DOHH2 (cell line): ENCODE measurements around the gene POU2F1.

Experiments
- H3F3A ChIP-seq: fragments of 200-600 bp; sonication (generic), shearing (Covaris generic); 2 replicates; pipeline ENCODE4 v1.6.0; 2016; ENCODE audit warnings: antibody characterized with exemption, mild to moderate bottlenecking; ENCODE audit not compliant: control insufficient read depth, insufficient read depth
- H3K27ac ChIP-seq: fragments of 200-600 bp; sonication (generic); 2 replicates; pipeline ENCODE4 v1.5.1; 2014; ENCODE audit warnings: low read depth, mild to moderate bottlenecking, low read length, moderate library complexity
- H3K27me3 ChIP-seq: fragments of 200-600 bp; sonication (generic); 2 replicates; pipeline ENCODE4 v1.6.1; 2014; ENCODE audit warnings: mild to moderate bottlenecking, low read length, mixed read lengths; ENCODE audit not compliant: control insufficient read depth
- H3K36me3 ChIP-seq: fragments of 200-600 bp; sonication (generic); 2 replicates; pipeline ENCODE4 v1.6.1; 2014; ENCODE audit warnings: mild to moderate bottlenecking, low read length, moderate library complexity, mixed read lengths; ENCODE audit not compliant: control insufficient read depth
- H3K4me1 ChIP-seq: fragments of 200-600 bp; sonication (generic); 2 replicates; pipeline ENCODE4 v1.6.1; 2014; ENCODE audit warnings: mild to moderate bottlenecking, low read length, mixed read lengths; ENCODE audit not compliant: control insufficient read depth
- H3K4me2 ChIP-seq: fragments of 200-600 bp; sonication (generic); 2 replicates; pipeline ENCODE4 v1.6.0; 2014; ENCODE audit warnings: mild to moderate bottlenecking, low read length, moderate library complexity
- H3K4me3 ChIP-seq: fragments of 200-600 bp; sonication (generic); 2 replicates; pipeline ENCODE4 v1.5.1; 2014; ENCODE audit warnings: mild to moderate bottlenecking, low read length, mixed read lengths
- H3K79me2 ChIP-seq: fragments of 200-600 bp; sonication (generic); 2 replicates; pipeline ENCODE4 v1.6.1; 2014; ENCODE audit warnings: mild to moderate bottlenecking, low read length, mixed read lengths; ENCODE audit not compliant: control insufficient read depth
- H3K9me2 ChIP-seq: fragments of 200-600 bp; sonication (generic); replicated peaks from 2 replicates; pipeline ENCODE4 v1.6.1; 2014; ENCODE audit warnings: mild to moderate bottlenecking, low read length, mixed read lengths; ENCODE audit not compliant: control insufficient read depth
- H3K9me3 ChIP-seq: fragments of 200-600 bp; sonication (generic); 2 replicates; pipeline ENCODE4 v1.6.1; 2014; ENCODE audit warnings: antibody characterized with exemption, low read length, mixed read lengths; ENCODE audit not compliant: control insufficient read depth, insufficient read depth
- H4K20me1 ChIP-seq: fragments of 200-600 bp; sonication (generic); 2 replicates; pipeline ENCODE4 v1.6.0; 2014; ENCODE audit warnings: low read depth, mild to moderate bottlenecking, antibody characterized with exemption, low read length, moderate library complexity; ENCODE audit not compliant: control insufficient read depth, insufficient read depth
- CTCF ChIP-seq: fragments of 200-600 bp; sonication (generic); IDR thresholded peaks from one replicate; pipeline ENCODE4 v1.5.1; 2014; ENCODE audit warnings: antibody characterized with exemption, mild to moderate bottlenecking, low read depth, low read length; ENCODE audit not compliant: poor library complexity, severe bottlenecking
- EZH2phosphoT487 ChIP-seq: fragments of 200-600 bp; sonication (generic); IDR thresholded peaks from 2 replicates; pipeline ENCODE4 v1.6.1; 2017; ENCODE audit warnings: borderline replicate concordance, mild to moderate bottlenecking, antibody characterized with exemption, low read length, moderate library complexity, mixed read lengths

Gene POU2F1

DNA sequence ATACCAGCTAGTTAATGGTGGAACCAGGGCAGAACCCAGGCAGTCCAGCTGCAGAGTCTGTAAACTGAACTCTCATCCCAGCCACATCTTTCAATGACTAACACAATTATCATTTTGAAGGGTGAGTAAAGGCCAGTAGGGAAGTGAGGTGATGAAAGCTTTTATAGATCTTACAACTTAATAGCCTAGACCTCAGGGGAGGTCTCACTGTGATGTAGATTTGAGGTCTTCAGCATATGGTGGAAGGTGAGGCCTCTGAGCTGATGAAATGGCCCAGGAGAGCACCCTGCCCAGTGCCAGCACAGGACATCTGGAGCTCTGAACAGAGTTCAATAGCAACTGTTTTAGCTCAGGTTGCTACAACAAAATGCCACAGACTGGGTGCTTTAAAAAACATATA is 44.8 kb upstream of the POU2F1 start:
- Histone ChIP-seq H3K9me3 (no peaks in the 10 kb centered on the region), H3K36me3 (no peaks in the 10 kb centered on the region), H3K4me1 (no peaks in the 10 kb centered on the region), H4K20me1 (no peaks in the 10 kb centered on the region), H3K27ac (no peak overlapping the region), H3K79me2 (no peaks in the 10 kb centered on the region), H3K9me2 (no peaks in the 10 kb centered on the region), H3K4me2 (no peak overlapping the region), H3K4me3 (no peak overlapping the region), H3F3A (no peaks in the 10 kb centered on the region), H3K27me3 (peaks cover 4% of the 10 kb centered on the region; the same call in 1 of the 2 replicates)
- TF ChIP-seq EZH2phosphoT487 (no peak), CTCF (no peak)

DNA sequence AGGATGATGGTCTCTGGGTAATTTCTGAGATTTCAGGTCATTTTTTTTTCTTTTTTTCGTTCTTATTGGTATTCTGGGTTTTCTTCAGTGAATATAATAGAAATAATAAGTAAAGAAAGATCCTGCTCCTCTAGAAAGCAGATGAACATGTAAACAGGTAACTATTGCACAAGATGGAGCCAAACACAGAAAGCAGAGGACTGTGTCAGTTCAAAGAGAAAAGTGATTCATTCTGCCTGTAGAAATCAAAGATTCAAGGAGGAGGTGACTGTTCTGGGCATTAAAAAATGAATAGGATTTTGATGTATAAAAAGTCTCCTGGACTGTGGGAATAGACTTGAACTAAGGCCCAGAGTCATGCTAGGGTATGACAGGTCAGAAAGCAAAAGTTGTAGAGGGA is 41.9 kb upstream of the POU2F1 start:
- Histone ChIP-seq H3K4me1 (no peaks in the 10 kb centered on the region), H3K4me2 (no peak overlapping the region), H3K27me3 (peaks cover 4% of the 10 kb centered on the region; the same call in 1 of the 2 replicates), H3F3A (no peaks in the 10 kb centered on the region), H3K9me3 (no peaks in the 10 kb centered on the region), H3K27ac (no peak overlapping the region), H3K9me2 (no peaks in the 10 kb centered on the region), H3K36me3 (no peaks in the 10 kb centered on the region), H3K79me2 (no peaks in the 10 kb centered on the region), H4K20me1 (no peaks in the 10 kb centered on the region), H3K4me3 (no peak overlapping the region)
- TF ChIP-seq CTCF (no peak), EZH2phosphoT487 (no peak)

- Histone ChIP-seq H3K79me2 (no peaks in the 10 kb centered on the region), H3K27me3 (no peaks in the 10 kb centered on the region), H3K4me1 (no peaks in the 10 kb centered on the region), H3K36me3 (no peaks in the 10 kb centered on the region), H3K4me2 (no peak overlapping the region), H3K4me3 (no peak overlapping the region), H4K20me1 (no peaks in the 10 kb centered on the region), H3K9me3 (no peaks in the 10 kb centered on the region), H3K27ac (no peak overlapping the region), H3F3A (no peaks in the 10 kb centered on the region), H3K9me2 (no peaks in the 10 kb centered on the region)
- TF ChIP-seq CTCF, result no peak
Measured at GRCh38 chr1:167182571-167183320, 37.9 kb upstream of the POU2F1 start.
